Tibial nerve (tissue), 3 donors: ENCODE measurements around the gene ZCWPW2.

ENCODE experiments used
- EP300 ChIP-seq, 2 donors: sonication (generic); formaldehyde crosslinking; IDR thresholded peaks; one replicate each; pipeline ENCODE4 v1.6.1; 2017; ENCODE audit warnings: antibody characterized with exemption in 2 of 2, mild to moderate bottlenecking in 1 of 2
- POLR2A ChIP-seq, 2 donors: fragments of 450-650 bp; IDR thresholded peaks; one replicate each; pipeline ENCODE4 v1.6.1; 2017; ENCODE audit warnings: antibody characterized with exemption in 2 of 2, mild to moderate bottlenecking in 2 of 2, moderate library complexity in 2 of 2

DNA sequence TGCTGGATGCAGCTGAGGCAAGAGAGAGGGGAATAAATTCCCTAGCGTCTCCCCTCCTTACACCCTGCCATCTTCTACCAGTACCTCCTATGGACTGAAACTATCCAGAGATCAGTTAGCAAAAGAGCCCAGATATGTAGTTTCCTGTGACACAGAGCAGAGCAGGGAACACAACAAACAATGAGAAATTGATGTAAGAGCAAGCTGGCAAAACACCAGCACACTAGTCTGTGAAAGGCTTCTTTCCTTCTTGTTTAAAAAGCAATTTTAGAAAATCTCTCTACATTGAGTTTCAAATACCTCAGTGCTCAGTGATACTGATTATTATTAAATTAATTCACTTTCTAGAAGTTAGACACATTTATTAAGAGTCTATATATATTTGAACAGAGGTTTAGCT lies 215.7 kb downstream of the ZCWPW2 start:
- TF ChIP-seq EP300 (IDR thresholded peaks at IDR 0.05) = no peak
- no peak for TF ChIP-seq POLR2A (IDR thresholded peaks at IDR 0.05)
